Naive B cell (primary cell): ENCODE results near the gene TRIP10. TPM values are rescaled to one million over a fixed set of nuclear protein-coding genes. Genes with fewer than 3 reads are reported as not detected.
A peak's percentile ranks its signal among the peaks of the same experiment; 100 is the strongest.
"Not testable (repeated sequence)": the region's sequence is repeated elsewhere in the genome, so short reads cannot be mapped to it uniquely, and the experiment has no call there.

ENCODE experiments used
- ATAC-seq, 2 donors: fragments of 150-1000 bp; cut with Tn5 transposase; 2 replicates each; pipeline ENCODE4 v1.10.0; 2021; ENCODE audit warnings: low read depth in 2 of 2, mild to moderate bottlenecking in 2 of 2, moderate library complexity in 2 of 2
- DNase-seq: peaks from one replicate; pipeline ENCODE4 v3.0.0; 2022
- H3K27ac Mint-ChIP-seq, 6 donors: one replicate each; pipeline ENCODE4 v1.8.0; 2020 to 2022; ENCODE audit warnings: mild to moderate bottlenecking in 6 of 6, mixed read lengths in 6 of 6, moderate library complexity in 5 of 6, inconsistent platforms in 2 of 6
- H3K27me3 Mint-ChIP-seq, 3 donors: one replicate each; pipeline ENCODE4 v1.8.0; 2021 to 2022; ENCODE audit warnings: mixed read lengths in 3 of 3, mild to moderate bottlenecking in 1 of 3
- H3K36me3 Mint-ChIP-seq, 2 donors: one replicate each; pipeline ENCODE4 v1.8.0; 2020 to 2022; ENCODE audit warnings: mixed read lengths in 2 of 2, inconsistent platforms in 1 of 2, mild to moderate bottlenecking in 1 of 2
- H3K4me1 Mint-ChIP-seq, 3 donors: one replicate each; pipeline ENCODE4 v1.8.0; 2020 to 2022; ENCODE audit warnings: mixed read lengths in 3 of 3, inconsistent platforms in 1 of 3, mild to moderate bottlenecking in 1 of 3, moderate library complexity in 1 of 3
- H3K4me3 Mint-ChIP-seq, 8 donors: one replicate each; pipeline ENCODE4 v1.8.0; 2020 to 2022; ENCODE audit warnings: mild to moderate bottlenecking in 8 of 8, mixed read lengths in 8 of 8, moderate library complexity in 8 of 8, inconsistent platforms in 2 of 8
- H3K9me3 Mint-ChIP-seq, 7 donors: one replicate each; pipeline ENCODE4 v1.8.0; 2020 to 2022; ENCODE audit warnings: mixed read lengths in 7 of 7, mild to moderate bottlenecking in 5 of 7, inconsistent platforms in 2 of 7, moderate library complexity in 1 of 7
- polyA plus RNA-seq, 6 donors: library from polyadenylated mRNA; unstranded; fragments of 300-500 nt; fragmentation: Illumina TruSeq; gene quantifications; one replicate each; pipeline ENCODE4 v1.2.3, GENCODE V29; 2021; ENCODE audit warnings: low read depth in 6 of 6

TRIP10 gene
- polyA plus RNA-seq, 6 donors from 2014 or later, result 2.7 to 5.1 (median 3.2) TPM; not detected in 1

DNA sequence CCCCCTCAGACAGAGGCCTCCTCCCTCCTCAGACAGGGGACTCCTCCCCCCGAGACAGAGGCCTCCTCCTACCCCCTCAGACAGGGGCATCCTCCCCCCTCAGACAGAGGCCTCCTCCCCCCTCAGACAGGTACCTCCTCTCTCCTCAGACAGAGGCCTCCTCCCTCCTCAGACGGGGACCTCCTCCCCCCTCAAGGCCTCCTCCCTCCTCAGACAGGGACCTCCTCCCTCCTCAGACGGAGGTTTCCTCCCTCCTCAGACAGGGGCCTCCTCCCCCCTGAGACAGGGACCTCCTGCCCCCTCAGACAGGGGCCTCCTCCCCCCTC is 32.9 kb upstream of the TRIP10 start:
- H3K27ac Mint-ChIP-seq, result peak overlapping the region in 2 of 6 donors; percentile 37 to 85
- H3K4me3 Mint-ChIP-seq, result no peak overlapping the region
- peaks cover 11 to 50% (median 42%) of the 10 kb centered on the region in 3 donors for H3K27me3 Mint-ChIP-seq
- H3K36me3 Mint-ChIP-seq, result peaks cover 0 to 18% of the 10 kb centered on the region in 2 donors
- no peaks in the 10 kb centered on the region for H3K9me3 Mint-ChIP-seq
- peaks cover 13 to 17% (median 14%) of the 10 kb centered on the region in 3 donors for H3K4me1 Mint-ChIP-seq
- ATAC-seq (no peak), DNase-seq (no peak)

GRCh38 chr19:6707011-6707657 is 32.3 kb upstream of the TRIP10 start:
- ATAC-seq, result no peak
- no peaks in the 10 kb centered on the region for H3K9me3 Mint-ChIP-seq
- no peak overlapping the region for H3K4me3 Mint-ChIP-seq
- peaks cover 13 to 17% (median 14%) of the 10 kb centered on the region in 3 donors for H3K4me1 Mint-ChIP-seq
- H3K27ac Mint-ChIP-seq, result no peak overlapping the region
- H3K27me3 Mint-ChIP-seq, result peaks cover 11 to 46% (median 43%) of the 10 kb centered on the region in 3 donors
- H3K36me3 Mint-ChIP-seq, result peaks cover 0 to 18% of the 10 kb centered on the region in 2 donors
- DNase-seq, result no peak

- H3K27me3 Mint-ChIP-seq, result peaks cover 11 to 48% (median 43%) of the 10 kb centered on the region in 3 donors
- H3K27ac Mint-ChIP-seq, result no peak overlapping the region
- ATAC-seq (no peak), DNase-seq (no peak)
- no peak overlapping the region for H3K4me3 Mint-ChIP-seq
- H3K9me3 Mint-ChIP-seq, result no peaks in the 10 kb centered on the region
- peaks cover 13 to 17% (median 14%) of the 10 kb centered on the region in 3 donors for H3K4me1 Mint-ChIP-seq
- peaks cover 0 to 18% of the 10 kb centered on the region in 2 donors for H3K36me3 Mint-ChIP-seq
These were observed 31.8 kb upstream of the TRIP10 start for GRCh38 chr19:6707658-6708018.

DNA sequence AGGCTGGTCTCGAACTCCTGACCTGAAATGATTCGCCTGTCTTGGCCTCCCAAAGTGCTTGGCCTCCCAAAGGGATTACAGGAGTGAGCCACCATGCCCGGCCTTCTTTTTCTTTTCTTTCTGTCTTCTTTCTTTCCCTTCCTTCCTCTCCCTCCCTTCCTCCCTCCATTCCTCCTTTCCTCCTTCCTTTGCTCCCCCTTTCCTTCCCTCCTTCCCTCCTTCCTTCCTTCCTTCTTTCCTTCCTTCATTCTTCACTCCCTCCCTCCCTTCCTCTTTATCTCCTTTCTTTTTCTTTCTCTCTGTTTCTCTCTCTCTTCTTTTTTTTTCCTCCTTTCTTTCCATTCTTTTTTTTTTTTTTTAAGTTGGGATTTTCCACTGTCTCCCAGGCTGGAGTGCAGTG is 31.1 kb upstream of the TRIP10 start:
- Mint-ChIP-seq H3K9me3 (no peaks in the 10 kb centered on the region), H3K36me3 (peaks cover 0 to 18% of the 10 kb centered on the region in 2 donors), H3K4me3 (no peak overlapping the region), H3K4me1 (peaks cover 13 to 17% (median 14%) of the 10 kb centered on the region in 3 donors), H3K27ac (peak overlapping the region in 2 of 6 donors; percentile 20 to 81), H3K27me3 (peaks cover 11 to 52% (median 43%) of the 10 kb centered on the region in 3 donors)
- ATAC-seq, result no peak
- no peak for DNase-seq

DNA sequence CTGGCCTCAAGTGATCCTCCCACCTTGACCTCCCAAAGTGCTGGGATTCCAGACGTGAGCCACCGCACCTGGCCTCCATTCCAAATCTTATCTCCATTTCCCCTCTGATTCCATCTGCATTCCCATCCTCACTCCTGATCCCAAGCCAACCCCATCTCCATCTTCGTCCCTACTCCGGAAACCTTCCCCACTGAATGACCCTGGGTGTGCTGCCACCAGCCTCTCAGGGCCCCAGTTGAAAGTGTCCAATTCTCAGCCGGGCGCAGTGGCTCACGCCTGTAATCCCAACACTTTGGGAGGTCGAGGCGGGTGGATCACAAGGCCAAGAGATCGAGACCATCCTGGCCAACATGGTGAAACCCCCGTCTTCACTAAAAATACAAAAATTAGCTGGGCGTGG is 30.6 kb upstream of the TRIP10 start:
- not testable (repeated sequence) for H3K27ac Mint-ChIP-seq, ATAC-seq, H3K9me3 Mint-ChIP-seq, DNase-seq, H3K4me3 Mint-ChIP-seq
- Mint-ChIP-seq H3K27me3 (peaks cover 11 to 52% (median 43%) of the 10 kb centered on the region in 3 donors), H3K36me3 (peaks cover 0 to 18% of the 10 kb centered on the region in 2 donors), H3K4me1 (peaks cover 13 to 17% (median 14%) of the 10 kb centered on the region in 3 donors)

DNA sequence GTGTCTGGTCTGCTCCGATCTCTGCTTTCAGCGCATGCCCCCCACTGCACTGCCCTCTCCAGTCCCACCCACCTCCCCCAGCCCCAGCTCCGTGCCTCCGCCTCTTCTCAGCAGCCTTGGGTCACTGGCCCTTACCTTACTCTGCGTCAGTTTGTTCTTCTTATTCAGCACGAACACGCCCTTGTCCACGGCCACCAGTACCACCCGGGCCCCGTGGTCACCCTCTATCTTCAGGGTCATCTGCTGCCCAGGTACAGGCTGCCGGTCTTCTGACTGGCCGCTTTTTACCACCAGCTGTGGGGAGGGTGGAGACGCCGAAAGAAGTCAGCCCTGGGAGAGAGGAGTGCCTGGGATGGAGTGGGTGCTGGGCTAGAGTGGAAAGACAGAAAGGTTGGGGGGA is 29.9 kb upstream of the TRIP10 start:
- H3K27ac Mint-ChIP-seq, result no peak overlapping the region
- ATAC-seq (no peak), DNase-seq (no peak)
- H3K36me3 Mint-ChIP-seq, result peaks cover 0 to 18% of the 10 kb centered on the region in 2 donors
- H3K4me1 Mint-ChIP-seq, result peaks cover 13 to 17% (median 14%) of the 10 kb centered on the region in 3 donors
- no peaks in the 10 kb centered on the region for H3K9me3 Mint-ChIP-seq
- H3K4me3 Mint-ChIP-seq, result no peak overlapping the region
- H3K27me3 Mint-ChIP-seq, result peaks cover 11 to 52% (median 43%) of the 10 kb centered on the region in 3 donors

GRCh38 chr19:6710273-6711077 is 29.0 kb upstream of the TRIP10 start:
- Mint-ChIP-seq H3K27me3 (peaks cover 11 to 52% (median 43%) of the 10 kb centered on the region in 3 donors), H3K4me1 (peaks cover 13 to 17% (median 14%) of the 10 kb centered on the region in 3 donors), H3K4me3 (peak overlapping the region in 3 of 8 donors; percentile 14 to 78 (median 39)), H3K36me3 (peaks cover 0 to 18% of the 10 kb centered on the region in 2 donors), H3K9me3 (no peaks in the 10 kb centered on the region), H3K27ac (peak overlapping the region in 2 of 6 donors; percentile 15 to 77)
- ATAC-seq (no peak), DNase-seq (no peak)

DNA sequence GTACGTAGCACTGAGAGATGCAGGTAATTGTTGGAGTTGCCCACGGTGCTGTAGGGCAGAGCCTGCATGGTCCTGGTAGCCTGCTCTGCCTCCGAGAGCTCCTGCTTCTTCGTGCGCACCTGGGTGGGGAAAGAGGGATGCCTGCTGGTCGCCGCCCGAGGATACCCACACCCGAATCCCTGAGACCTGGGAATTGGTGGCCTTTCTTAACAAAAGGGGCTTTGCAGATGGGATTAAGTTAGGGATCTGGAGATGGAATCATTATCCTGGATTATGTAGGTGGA is 28.5 kb upstream of the TRIP10 start:
- Mint-ChIP-seq H3K27me3 (peaks cover 11 to 52% (median 43%) of the 10 kb centered on the region in 3 donors), H3K4me1 (peaks cover 13 to 17% (median 14%) of the 10 kb centered on the region in 3 donors), H3K27ac (peak overlapping the region in 1 of 6 donors; percentile 47), H3K36me3 (peaks cover 0 to 18% of the 10 kb centered on the region in 2 donors), H3K4me3 (peak overlapping the region in 1 of 8 donors; percentile 39), H3K9me3 (no peaks in the 10 kb centered on the region)
- ATAC-seq, result no peak
- no peak for DNase-seq

DNA sequence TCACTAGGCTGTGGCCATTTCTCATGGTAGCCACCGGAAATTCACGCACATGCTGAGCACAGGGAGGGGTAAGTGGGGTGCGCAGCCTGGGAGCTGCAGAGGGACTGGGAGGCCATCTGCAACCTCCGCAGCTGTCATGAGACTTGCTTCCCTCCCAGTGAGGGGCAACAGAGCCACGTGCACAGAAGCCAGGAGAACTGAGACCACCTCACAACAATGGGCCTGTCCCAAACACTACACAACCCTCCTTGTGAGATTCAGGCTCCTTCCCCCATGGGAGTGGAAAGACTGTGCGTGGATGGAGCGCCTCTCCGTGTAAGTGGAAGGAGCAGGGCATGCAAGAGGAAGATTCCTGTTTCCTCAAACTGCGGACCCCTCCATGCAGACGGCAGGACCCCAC is 27.9 kb upstream of the TRIP10 start:
- Mint-ChIP-seq H3K27ac (no peak overlapping the region), H3K4me1 (peaks cover 13 to 20% (median 14%) of the 10 kb centered on the region in 3 donors), H3K9me3 (peaks cover 0 to under 1% (median 0%) of the 10 kb centered on the region in 7 donors), H3K4me3 (peak overlapping the region in 1 of 8 donors; percentile 30), H3K36me3 (peaks cover 0 to 18% of the 10 kb centered on the region in 2 donors), H3K27me3 (peaks cover 11 to 56% (median 43%) of the 10 kb centered on the region in 3 donors)
- no peak for ATAC-seq
- DNase-seq, result no peak

DNA sequence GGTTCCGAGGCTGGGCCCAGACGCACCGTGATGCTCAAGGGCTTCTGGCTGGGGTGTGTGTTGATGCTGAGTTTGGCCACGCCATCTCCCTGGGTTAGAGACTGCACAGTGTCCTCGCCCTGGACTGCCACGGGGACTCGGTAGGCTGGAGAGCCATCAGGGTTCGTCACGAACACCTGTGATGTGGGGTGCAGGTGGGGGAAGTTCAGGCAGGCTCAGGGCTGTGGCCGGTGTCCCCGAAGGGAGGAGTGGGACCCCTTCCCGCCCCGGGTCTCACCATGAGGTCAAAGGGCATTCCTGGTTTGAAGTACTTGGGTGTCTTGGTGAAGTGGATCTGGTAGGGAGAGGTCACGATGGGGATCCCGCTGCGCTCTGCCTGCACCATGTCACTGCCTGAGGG is 27.2 kb upstream of the TRIP10 start:
- ATAC-seq, result no peak
- Mint-ChIP-seq H3K27ac (no peak overlapping the region), H3K4me3 (no peak overlapping the region), H3K4me1 (peaks cover 14 to 24% (median 15%) of the 10 kb centered on the region in 3 donors), H3K9me3 (peaks cover 0 to 3% (median 0%) of the 10 kb centered on the region in 7 donors), H3K27me3 (peaks cover 11 to 60% (median 49%) of the 10 kb centered on the region in 3 donors), H3K36me3 (peaks cover 0 to 21% of the 10 kb centered on the region in 2 donors)
- no peak for DNase-seq

- H3K4me3 Mint-ChIP-seq, result peak overlapping the region in 1 of 8 donors; percentile 47
These were observed 26.5 kb upstream of the TRIP10 start for GRCh38 chr19:6712692-6713670.

GRCh38 chr19:6713773-6714692 is 25.4 kb upstream of the TRIP10 start:
- Mint-ChIP-seq H3K4me3 (no peak overlapping the region), H3K9me3 (peaks cover 0 to 5% (median 2%) of the 10 kb centered on the region in 7 donors), H3K36me3 (peaks cover 0 to 21% of the 10 kb centered on the region in 2 donors), H3K27me3 (peaks cover 11 to 47% (median 39%) of the 10 kb centered on the region in 3 donors), H3K4me1 (peaks cover 15 to 31% (median 20%) of the 10 kb centered on the region in 3 donors), H3K27ac (no peak overlapping the region)
- no peak for DNase-seq
- no peak for ATAC-seq

More at GRCh38 chr19:6712692-6713670, 26.5 kb upstream of the TRIP10 start:
- Mint-ChIP-seq H3K27ac (peak overlapping the region in 1 of 6 donors; percentile 8), H3K4me1 (peaks cover 17 to 31% (median 20%) of the 10 kb centered on the region in 3 donors), H3K9me3 (peaks cover 0 to 5% (median 2%) of the 10 kb centered on the region in 7 donors), H3K36me3 (peaks cover 0 to 27% of the 10 kb centered on the region in 2 donors), H3K27me3 (peaks cover 11 to 57% (median 50%) of the 10 kb centered on the region in 3 donors)
- no peak for DNase-seq
- no peak for ATAC-seq
